ENCODE results near the gene CUX1. TPM values are rescaled to one million over a fixed set of nuclear protein-coding genes. Genes with fewer than 3 reads are reported as not detected.

The CUX1 gene
- total and polyA plus RNA-seq, 2 of the 13 experiments (the other 11 are each of a cell fraction or from before 2014, with no cell fraction given): 13.7 to 14.9 TPM

GRCh38 chr7:102258073-102258748, 440.8 kb downstream of the CUX1 start (continued):
- TF ChIP-seq BCLAF1 (IDR thresholded peaks at IDR 0.05): no peak
- TF ChIP-seq ZKSCAN8 (CRISPR knock-in tag; IDR thresholded peaks at IDR 0.05; ENCODE audit: borderline replicate concordance): peak; percentile 62; the same call in 1 of the 2 replicates
- TF ChIP-seq EZH2 (conservative IDR thresholded peaks at IDR 0.05; ENCODE audit: low read depth, low read length): no peak
- 0 out of 2 replicates have a peak, but pooled peaks have one; percentile 79 for TF ChIP-seq TP53 (CRISPR knock-in tag; conservative IDR thresholded peaks at IDR 0.05)
- peak; percentile 23; the same call in 1 of the 2 replicates for TF ChIP-seq POLR2AphosphoS5 (IDR thresholded peaks at IDR 0.05; ENCODE audit: low read depth, low read length)
- TF ChIP-seq SRF (IDR thresholded peaks at IDR 0.05; ENCODE audit: low read depth, low read length): no peak
- no peak for TF ChIP-seq MYNN (CRISPR knock-in tag; IDR thresholded peaks at IDR 0.05; ENCODE audit: low read depth)
- TF ChIP-seq YY1 (IDR thresholded peaks at IDR 0.05; ENCODE audit: insufficient read depth, insufficient replicate concordance, low read depth, low read length): peak; percentile 38
- TF ChIP-seq ZXDC (CRISPR knock-in tag; IDR thresholded peaks at IDR 0.05): no peak
- TF ChIP-seq GZF1 (CRISPR knock-in tag; IDR thresholded peaks at IDR 0.05): peak; percentile 78; the same call in 1 of the 2 replicates
- peak; percentile 48; the same call in 1 of the 2 replicates for TF ChIP-seq ZNF543 (CRISPR knock-in tag; IDR thresholded peaks at IDR 0.05)
- TF ChIP-seq ATF7 (IDR thresholded peaks at IDR 0.05): no peak
- TF ChIP-seq ATF7 (CRISPR knock-in tag; IDR thresholded peaks at IDR 0.05): peak; percentile 81; the same call in 1 of the 2 replicates
- no peak for TF ChIP-seq ZBTB8A (CRISPR knock-in tag; IDR thresholded peaks at IDR 0.05; ENCODE audit: borderline replicate concordance, low read depth)
- TF ChIP-seq CHCHD3 (CRISPR knock-in tag; IDR thresholded peaks at IDR 0.05): no peak
- no peak for TF ChIP-seq AHR (CRISPR knock-in tag; IDR thresholded peaks at IDR 0.05)
- peak; percentile 67; the same call in 1 of the 2 replicates for TF ChIP-seq MED13 (CRISPR knock-in tag; IDR thresholded peaks at IDR 0.05)
- peak; percentile 65 for TF ChIP-seq REPIN1 (CRISPR knock-in tag; IDR thresholded peaks at IDR 0.05; ENCODE audit: borderline replicate concordance, low read depth)
- TF ChIP-seq GTF3A (CRISPR knock-in tag; conservative IDR thresholded peaks at IDR 0.05): no peak
- TF ChIP-seq RFXANK (CRISPR knock-in tag; IDR thresholded peaks at IDR 0.05): no peak
- peak; percentile 76 for TF ChIP-seq PHF20 (CRISPR knock-in tag; IDR thresholded peaks at IDR 0.05)
- TF ChIP-seq ZNF720 (CRISPR knock-in tag; IDR thresholded peaks at IDR 0.05): no peak
- TF ChIP-seq GATAD1 (CRISPR knock-in tag; IDR thresholded peaks at IDR 0.05): peak; percentile 78
- no peak; the same call in 1 of the 2 replicates for TF ChIP-seq ZNF362 (CRISPR knock-in tag; IDR thresholded peaks at IDR 0.05; ENCODE audit: borderline replicate concordance)
- TF ChIP-seq ZNF207 (IDR thresholded peaks at IDR 0.05; ENCODE audit: borderline replicate concordance): no peak
- TF ChIP-seq SUZ12 (IDR thresholded peaks at IDR 0.05; ENCODE audit: low read depth, low read length): no peak
